Measurements from ENCODE around the gene CIROP. TPM values are rescaled to one million over a fixed set of nuclear protein-coding genes. Genes with fewer than 3 reads are reported as not detected.

CIROP gene
- polyA plus RNA-seq, 1 experiment = 0.07 TPM

DNA sequence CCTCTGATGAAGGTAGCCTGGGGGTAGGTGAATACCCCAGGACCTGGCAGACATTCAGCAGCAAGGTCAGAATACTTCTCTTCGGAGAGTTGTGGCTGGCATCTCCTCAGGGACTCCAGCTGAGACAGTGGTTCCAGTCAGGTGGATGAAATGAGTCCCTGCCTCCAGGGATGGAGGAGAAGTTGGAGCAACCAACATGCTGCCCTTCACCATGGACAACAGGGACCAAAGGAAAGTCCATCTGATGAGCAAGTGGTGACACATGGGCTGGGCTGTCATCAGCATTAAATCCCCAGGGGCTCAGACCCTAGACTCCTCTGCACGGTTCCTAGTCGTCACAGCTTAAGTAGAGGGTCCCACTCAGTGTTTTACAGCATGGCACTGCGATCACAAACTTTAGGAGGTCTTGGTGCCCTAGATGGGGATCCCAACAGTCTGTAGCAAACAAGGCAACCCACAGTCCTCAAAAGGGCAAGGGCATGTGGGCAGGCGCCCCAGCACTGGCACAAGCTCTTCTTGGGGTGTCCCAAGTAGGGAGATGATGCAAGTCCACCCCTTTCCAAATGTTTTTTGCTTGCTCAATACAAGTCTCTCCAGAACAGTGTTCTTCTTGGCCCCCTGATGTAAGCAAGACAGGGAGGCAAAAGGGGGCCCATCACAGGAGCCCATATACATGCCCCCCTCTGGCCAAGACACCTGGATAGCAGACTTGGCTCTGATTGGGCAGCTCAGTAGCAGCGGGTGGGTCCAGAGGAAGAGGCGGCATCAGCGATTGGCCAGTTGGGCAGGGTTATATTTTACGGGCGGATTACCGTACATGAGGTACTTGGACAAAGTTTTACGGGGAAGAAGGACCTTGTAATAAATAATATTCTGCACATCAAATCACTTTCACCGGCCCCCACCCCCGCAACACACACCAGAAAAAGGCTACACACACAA lies 36.7 kb downstream of the CIROP start:
- TF ChIP-seq, protein P1, sequence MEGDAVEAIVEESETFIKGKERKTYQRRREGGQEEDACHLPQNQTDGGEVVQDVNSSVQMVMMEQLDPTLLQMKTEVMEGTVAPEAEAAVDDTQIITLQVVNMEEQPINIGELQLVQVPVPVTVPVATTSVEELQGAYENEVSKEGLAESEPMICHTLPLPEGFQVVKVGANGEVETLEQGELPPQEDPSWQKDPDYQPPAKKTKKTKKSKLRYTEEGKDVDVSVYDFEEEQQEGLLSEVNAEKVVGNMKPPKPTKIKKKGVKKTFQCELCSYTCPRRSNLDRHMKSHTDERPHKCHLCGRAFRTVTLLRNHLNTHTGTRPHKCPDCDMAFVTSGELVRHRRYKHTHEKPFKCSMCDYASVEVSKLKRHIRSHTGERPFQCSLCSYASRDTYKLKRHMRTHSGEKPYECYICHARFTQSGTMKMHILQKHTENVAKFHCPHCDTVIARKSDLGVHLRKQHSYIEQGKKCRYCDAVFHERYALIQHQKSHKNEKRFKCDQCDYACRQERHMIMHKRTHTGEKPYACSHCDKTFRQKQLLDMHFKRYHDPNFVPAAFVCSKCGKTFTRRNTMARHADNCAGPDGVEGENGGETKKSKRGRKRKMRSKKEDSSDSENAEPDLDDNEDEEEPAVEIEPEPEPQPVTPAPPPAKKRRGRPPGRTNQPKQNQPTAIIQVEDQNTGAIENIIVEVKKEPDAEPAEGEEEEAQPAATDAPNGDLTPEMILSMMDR (IDR thresholded peaks at IDR 0.05; ENCODE audit: low read depth, low read length) = no peak
- ChIA-PET POLR2A (interaction anchor here (0.9 to 1.9 kb wide), 7 partner anchors 9 to 239 kb away, joined by 3 to 14 read pairs (median 5); partner anchors contain the start of genes ACIN1, BCL2L2, C14orf119 and CDH24), CTCF (interaction anchor here (0.6 to 5.7 kb wide), 65 partner anchors 9 to 1146 kb away, joined by 3 to 317 read pairs (median 5); partner anchors contain the start of genes ACIN1, AJUBA, C14orf119 and CDH24)
- DNase-seq (ENCODE audit: low read depth, low spot score) = no peak
- Histone ChIP-seq H3K27me3 (ENCODE audit: control insufficient read depth, insufficient read depth, low read length) (no peaks in the 10 kb centered on the region), H3K9me3 (ENCODE audit: control insufficient read depth, insufficient read depth, low read length) (no peaks in the 10 kb centered on the region), H3K27ac (ENCODE audit: low read depth, low read length) (no peak overlapping the region), H3K4me3 (ENCODE audit: low read depth, low read length) (peak overlapping the region; percentile 49)

DNA sequence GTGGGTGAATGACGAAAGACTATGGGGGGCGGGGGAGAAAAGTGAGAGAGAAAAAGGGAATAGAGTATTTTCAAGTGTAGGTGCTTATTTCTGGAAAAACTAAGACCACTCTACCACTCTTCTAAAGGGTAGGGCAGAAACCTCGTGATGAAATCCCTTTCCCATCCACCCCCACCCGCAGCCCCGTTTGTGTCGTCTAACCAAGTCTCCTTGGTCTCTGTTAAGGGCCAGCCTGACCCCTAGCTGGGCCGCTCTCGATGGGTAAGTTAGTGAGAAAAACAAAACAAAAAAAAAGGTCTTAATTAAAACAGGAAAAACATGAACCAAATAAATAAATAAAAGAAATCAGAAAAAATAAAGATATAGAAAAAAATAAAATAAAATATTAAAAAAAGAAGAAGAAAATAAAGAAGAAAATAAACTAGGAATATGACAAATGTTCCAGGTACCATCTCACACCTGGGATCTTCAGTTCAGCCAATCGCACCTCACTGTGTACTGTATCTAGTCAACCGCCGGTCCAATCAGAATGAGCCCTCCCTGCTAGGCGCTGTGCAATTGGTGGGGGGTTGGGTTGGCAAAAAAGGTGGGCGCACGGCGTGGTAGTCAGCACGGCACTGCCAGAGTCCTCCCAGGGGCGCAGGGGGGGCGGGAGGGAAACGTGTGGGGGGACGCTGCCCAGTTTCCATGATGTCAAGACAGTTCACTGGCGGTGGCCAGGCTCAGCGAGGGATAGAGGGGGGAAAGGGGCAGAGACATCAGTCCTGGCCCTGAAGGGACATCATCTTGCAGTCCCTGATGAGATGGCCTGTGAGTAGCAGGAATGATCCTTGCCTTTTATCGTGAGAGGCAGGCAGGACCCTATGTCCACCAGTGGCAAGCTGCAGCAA lies 37.7 kb downstream of the CIROP start:
- H3K27ac ChIP-seq (ENCODE audit: low read depth, low read length) = peak overlapping the region; percentile 21
- TF ChIP-seq, protein P1 (IDR thresholded peaks at IDR 0.05; ENCODE audit: low read depth, low read length) = no peak
- H3K4me3 ChIP-seq (ENCODE audit: low read depth, low read length) = no peak overlapping the region
- no peaks in the 10 kb centered on the region for H3K27me3 ChIP-seq (ENCODE audit: control insufficient read depth, insufficient read depth, low read length)
- ChIA-PET CTCF (interaction anchor here (0.6 to 5.7 kb wide), 12 partner anchors 9 to 494 kb away, joined by 3 to 317 read pairs (median 4); partner anchors contain the start of genes AJUBA, CDH24 and SLC7A8), POLR2A (interaction anchor here (1.9 kb wide), 1 partner anchor 28 kb away, joined by 14 read pairs; the partner anchor contains the start of genes ACIN1 and C14orf119)
- no peak for DNase-seq (ENCODE audit: low read depth, low spot score)
- H3K9me3 ChIP-seq (ENCODE audit: control insufficient read depth, insufficient read depth, low read length) = no peaks in the 10 kb centered on the region

DNA sequence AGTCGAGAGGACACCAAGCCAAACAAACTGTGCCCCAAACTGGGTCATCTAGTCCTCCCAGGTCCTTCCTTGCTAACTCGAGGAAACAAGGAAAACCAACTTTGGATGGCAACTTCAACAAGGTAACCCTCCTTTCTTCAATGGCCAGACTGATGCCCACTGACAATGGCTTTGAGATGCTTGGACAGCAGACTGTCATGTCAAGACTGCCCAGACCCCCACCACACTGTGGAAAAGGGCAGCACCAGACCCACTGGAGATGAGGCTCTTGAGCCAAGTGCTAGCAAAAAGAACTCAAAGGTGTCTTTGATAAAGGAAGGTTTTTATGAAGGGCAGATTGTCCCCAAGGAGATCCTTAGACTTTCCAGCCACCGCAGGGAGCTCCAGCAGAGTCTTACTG lies 38.4 kb downstream of the CIROP start:
- ChIA-PET POLR2A (no interaction called here), CTCF (interaction anchor here (1.0 to 5.7 kb wide), 4 partner anchors 9 to 43 kb away, joined by 3 to 317 read pairs (median 4); partner anchors contain the start of gene CDH24)
- TF ChIP-seq, protein P1 (IDR thresholded peaks at IDR 0.05; ENCODE audit: low read depth, low read length) = no peak
- no peak overlapping the region for H3K4me3 ChIP-seq (ENCODE audit: low read depth, low read length)
- H3K9me3 ChIP-seq (ENCODE audit: control insufficient read depth, insufficient read depth, low read length) = no peaks in the 10 kb centered on the region
- H3K27ac ChIP-seq (ENCODE audit: low read depth, low read length) = peak overlapping the region; percentile 21
- no peak for DNase-seq (ENCODE audit: low read depth, low spot score)
- H3K27me3 ChIP-seq (ENCODE audit: control insufficient read depth, insufficient read depth, low read length) = no peaks in the 10 kb centered on the region

DNA sequence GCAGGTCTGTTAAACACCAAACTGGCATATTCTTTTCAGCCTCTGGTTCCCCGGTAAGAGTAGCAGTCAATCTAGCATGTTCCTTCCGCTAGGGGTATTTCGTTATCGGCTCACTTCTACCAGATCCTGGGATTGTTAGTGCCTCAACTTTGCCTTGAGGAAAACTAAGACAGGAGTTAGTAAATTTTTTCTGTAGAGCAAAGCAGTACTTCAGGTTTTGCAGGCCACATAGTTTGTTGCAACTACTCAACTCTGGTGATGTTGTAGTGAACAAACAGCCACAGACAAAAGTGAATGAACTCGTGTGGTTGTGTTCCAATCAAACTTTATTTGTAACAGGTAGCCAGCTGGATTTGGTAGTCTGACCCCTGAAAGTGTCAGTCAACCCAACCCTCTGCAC lies 41.2 kb downstream of the CIROP start:
- no peaks in the 10 kb centered on the region for H3K9me3 ChIP-seq (ENCODE audit: control insufficient read depth, insufficient read depth, low read length)
- ChIA-PET CTCF (interaction anchor here (0.6 to 5.7 kb wide), 3 partner anchors 13 to 45 kb away, joined by 3 to 317 read pairs (median 31); no protein-coding TSS in a partner anchor), POLR2A (no interaction called here)
- H3K27ac ChIP-seq (ENCODE audit: low read depth, low read length) = peak overlapping the region; percentile 47
- no peak overlapping the region for H3K4me3 ChIP-seq (ENCODE audit: low read depth, low read length)
- TF ChIP-seq, protein P1 (IDR thresholded peaks at IDR 0.05; ENCODE audit: low read depth, low read length) = no peak
- no peak for DNase-seq (ENCODE audit: low read depth, low spot score)
- no peaks in the 10 kb centered on the region for H3K27me3 ChIP-seq (ENCODE audit: control insufficient read depth, insufficient read depth, low read length)

Measured in AG04450 (cell line).